ENCODE results near the gene TBXAS1. TPM values are rescaled to one million over a fixed set of nuclear protein-coding genes. Genes with fewer than 3 reads are reported as not detected.

TBXAS1 gene
- total and polyA plus RNA-seq, 2 of the 8 experiments (the other 6 are each of a cell fraction or from before 2014, with no cell fraction given), result 0.86 to 2.1 TPM

DNA sequence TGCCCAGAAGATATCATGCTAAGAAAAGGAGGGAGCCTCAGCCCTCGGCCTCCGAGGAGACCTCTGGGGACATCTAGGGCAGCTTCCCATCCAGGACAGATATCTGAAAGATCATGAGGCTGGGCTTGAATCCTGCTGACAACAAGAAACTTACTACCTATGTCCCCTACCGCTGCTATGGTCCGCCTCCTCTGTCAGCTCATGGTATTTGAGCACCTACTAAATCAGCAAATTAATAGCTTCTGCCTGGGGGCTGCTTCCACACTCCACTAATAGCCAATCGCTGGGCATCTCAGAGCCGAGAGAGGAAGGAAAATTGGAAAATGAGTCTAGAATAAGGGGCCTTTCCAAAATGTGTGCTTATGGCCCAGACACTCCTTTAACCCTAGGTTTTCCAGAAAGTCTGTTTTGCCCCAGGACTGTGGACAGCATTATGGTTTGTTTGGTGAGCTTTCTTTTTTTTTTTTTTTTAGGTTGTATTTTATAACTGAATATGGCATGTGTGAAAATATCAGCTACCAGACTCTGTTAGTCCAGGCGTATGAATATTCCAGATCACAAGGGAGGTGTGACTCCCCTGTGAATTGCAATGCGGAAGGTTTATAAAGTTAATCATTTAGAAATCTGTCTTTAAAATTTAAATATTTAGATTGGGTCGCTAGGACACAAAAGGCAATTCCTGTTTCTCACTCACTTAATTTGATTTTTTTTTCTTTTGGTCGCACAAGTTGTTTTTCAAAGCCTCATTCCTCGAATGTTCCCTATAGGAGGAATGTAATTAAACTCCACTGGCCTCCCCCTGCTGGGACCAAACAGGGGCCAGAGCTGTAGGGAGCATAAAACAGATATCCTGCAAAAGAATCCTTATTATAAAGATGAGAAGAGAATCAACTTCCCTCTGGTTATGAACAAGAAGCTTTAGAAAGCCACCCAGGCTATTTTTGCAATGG, 144.3 kb downstream of the TBXAS1 start:
- H3K36me3 ChIP-seq (ENCODE audit: control insufficient read depth in 2 of 4, insufficient read depth in 4 of 4, low read length in 3 of 4), result no peaks in the 10 kb centered on the region
- peaks cover 5 to 34% (median 18%) of the 10 kb centered on the region in 4 experiments for H3K4me1 ChIP-seq (replicated peaks in 1 of 4; ENCODE audit: control insufficient read depth in 3 of 4, insufficient read depth in 4 of 4, low read length in 3 of 4)
- H3K18ac ChIP-seq (ENCODE audit: extremely low read depth, low read length), result peak overlapping the region; percentile 71; the same call in 1 of the 2 replicates
- H4K91ac ChIP-seq (replicated peaks; ENCODE audit: insufficient read length, low read length), result no peak overlapping the region
- H2BK20ac ChIP-seq (ENCODE audit: low read length), result no peak overlapping the region
- no peak overlapping the region for H2AFZ ChIP-seq (ENCODE audit: low read length)
- H3K4ac ChIP-seq (replicated peaks; ENCODE audit: insufficient read length, low read depth, low read length), result no peak overlapping the region
- H2BK12ac ChIP-seq (ENCODE audit: low read depth, low read length), result peak overlapping the region; percentile 30; the same call in 1 of the 2 replicates
- H3K4me3 ChIP-seq (ENCODE audit: extremely low read depth in 1 of 4, insufficient read depth in 2 of 4, low read depth in 3 of 4, low read length in 4 of 4), result no peak overlapping the region
- peaks cover 0 to 2% (median 0%) of the 10 kb centered on the region in 4 experiments; a peak in 1 of 7 replicates for H3K27me3 ChIP-seq (replicated peaks in 1 of 4; ENCODE audit: control insufficient read depth in 3 of 4, extremely low read depth in 1 of 4, insufficient read depth in 3 of 4, low read length in 3 of 4)
- no peak overlapping the region for H3K23ac ChIP-seq (ENCODE audit: insufficient read length)
- no peak overlapping the region for H3K27ac ChIP-seq (ENCODE audit: low read depth, low read length)
- no peaks in the 10 kb centered on the region for H3K79me1 ChIP-seq (ENCODE audit: low read depth, low read length)
- no peaks in the 10 kb centered on the region for H3K79me2 ChIP-seq (ENCODE audit: control insufficient read depth in 1 of 2, insufficient read depth in 2 of 2, low read length in 2 of 2)
- no peak overlapping the region for H3K9ac ChIP-seq (replicated peaks in 1 of 4; ENCODE audit: extremely low read depth in 1 of 4, low read depth in 3 of 4, low read length in 3 of 4)
- no peak for DNase-seq (ENCODE audit: low read depth in 1 of 2, low spot score in 2 of 2)
- no peak overlapping the region for H4K5ac ChIP-seq (ENCODE audit: insufficient read length, low read depth, low read length)
- H2BK120ac ChIP-seq (replicated peaks; ENCODE audit: low read depth, low read length), result no peak overlapping the region
- FAIRE-seq, result no peak
- peak overlapping the region; percentile 76; the same call in 1 of the 2 replicates for H2BK5ac ChIP-seq (ENCODE audit: low read depth, low read length)
- no peak overlapping the region for H3K14ac ChIP-seq (ENCODE audit: insufficient read length)
- no peaks in the 10 kb centered on the region for H4K20me1 ChIP-seq (replicated peaks in 1 of 2; ENCODE audit: control insufficient read depth in 1 of 2, insufficient read depth in 2 of 2, low read length in 2 of 2)
- H3K4me2 ChIP-seq (ENCODE audit: insufficient read depth in 1 of 2, low read depth in 2 of 2, low read length in 2 of 2), result peak overlapping the region; percentile 7 to 52; a peak in 3 of 4 replicates
- ChIA-PET POLR2A (ENCODE audit: partially characterized antibody) (interaction anchor here (0.8 kb wide), 1 partner anchor 31 kb away, joined by 3 read pairs; no protein-coding TSS in a partner anchor), CTCF (ENCODE audit: partially characterized antibody) (interaction anchor here (0.9 to 2.0 kb wide), 6 partner anchors 14 to 59 kb away, joined by 3 to 8 read pairs (median 4); no protein-coding TSS in a partner anchor)
- H3K56ac ChIP-seq (replicated peaks; ENCODE audit: insufficient read length, low read depth, low read length), result no peak overlapping the region
- WGBS, 2 experiments (ENCODE audit: extremely low coverage in 1 of 2, insufficient coverage in 1 of 2, insufficient read length in 1 of 2, insufficient replicate concordance in 2 of 2, low coverage in 1 of 2, low lambda C conversion rate in 2 of 2, missing lambda C conversion rate in 1 of 2), result 54% methylated on average over 11 of the region's 11 CpGs; no CpG with 5 or more reads in 1 of the 2 experiments
- no peak for TF ChIP-seq CREB1 (IDR thresholded peaks at IDR 0.05)
- H3K23me2 ChIP-seq (ENCODE audit: low read depth, low read length), result no peaks in the 10 kb centered on the region
- H3K9me3 ChIP-seq (ENCODE audit: insufficient read depth in 2 of 2, low read depth in 1 of 2, low read length in 1 of 2), result no peaks in the 10 kb centered on the region
- H2AK5ac ChIP-seq (ENCODE audit: low read depth, low read length), result no peak overlapping the region
- H2BK15ac ChIP-seq (ENCODE audit: low read length), result no peak overlapping the region
- H4K8ac ChIP-seq (ENCODE audit: extremely low read depth, insufficient read depth, low read length), result no peak overlapping the region

All from H1 (cell line).